CD4-positive, alpha-beta T cell treated with Interleukin-12 subunit alpha and Interleukin-12 subunit beta, for 1 hour (primary cell): ENCODE results near the gene ELOVL6.
A peak's percentile ranks its signal among the peaks of the same experiment; 100 is the strongest.
"Not testable (repeated sequence)": the region's sequence is repeated elsewhere in the genome, so short reads cannot be mapped to it uniquely, and the experiment has no call there.

ENCODE experiments used
- DNase-seq: peaks from one replicate; pipeline ENCODE4 v3.0.0-alpha.2; 2020

Gene ELOVL6

GRCh38 chr4:110198435-110199416, at the start of gene ELOVL6:
TSS of gene ELOVL6 (minus strand) at chr4:110198615. CDS start at chr4:110198335, 280 bp downstream.
- DNase-seq = peak; percentile 23

GRCh38 chr4:110248100-110248499, 49.7 kb upstream of the ELOVL6 start:
- DNase-seq = no peak

- no peak for DNase-seq
Observed at GRCh38 chr4:110247591-110247990, 49.2 kb upstream of the ELOVL6 start.

- DNase-seq = no peak
Observed at GRCh38 chr4:110245577-110245976, 47.2 kb upstream of the ELOVL6 start.

GRCh38 chr4:110236324-110236723, 37.9 kb upstream of the ELOVL6 start:
- DNase-seq = no peak

GRCh38 chr4:110233581-110233980, 35.2 kb upstream of the ELOVL6 start:
- not testable (repeated sequence) for DNase-seq

GRCh38 chr4:110231869-110232268, 33.5 kb upstream of the ELOVL6 start:
- no peak for DNase-seq

GRCh38 chr4:110229266-110229665, 30.9 kb upstream of the ELOVL6 start:
- DNase-seq = no peak

GRCh38 chr4:110224812-110225211, 26.4 kb upstream of the ELOVL6 start:
- no peak for DNase-seq

GRCh38 chr4:110224142-110224541, 25.7 kb upstream of the ELOVL6 start:
- DNase-seq = no peak

GRCh38 chr4:110218935-110219334, 20.5 kb upstream of the ELOVL6 start:
- not testable (repeated sequence) for DNase-seq

GRCh38 chr4:110217181-110217580, 18.8 kb upstream of the ELOVL6 start:
- not testable (repeated sequence) for DNase-seq

- no peak for DNase-seq
Observed at GRCh38 chr4:110216129-110216528, 17.7 kb upstream of the ELOVL6 start.

- DNase-seq = no peak
Observed at GRCh38 chr4:110211770-110212061, 13.3 kb upstream of the ELOVL6 start.

- DNase-seq = peak; percentile 60
Observed at GRCh38 chr4:110211007-110211769, 12.8 kb upstream of the ELOVL6 start.

GRCh38 chr4:110208419-110208818, 10.0 kb upstream of the ELOVL6 start:
- DNase-seq = no peak

GRCh38 chr4:110207233-110207632, 8.8 kb upstream of the ELOVL6 start:
- DNase-seq = no peak

GRCh38 chr4:110202024-110202423, 3.6 kb upstream of the ELOVL6 start:
- no peak for DNase-seq

- DNase-seq = no peak
Observed at GRCh38 chr4:110201502-110201901, 3.1 kb upstream of the ELOVL6 start.

- DNase-seq = no peak
Observed at GRCh38 chr4:110200689-110201088, 2.3 kb upstream of the ELOVL6 start.

- DNase-seq = no peak
Observed at GRCh38 chr4:110198049-110198434, 373 bp downstream of the ELOVL6 start.

- peak; percentile 46 for DNase-seq
Observed at GRCh38 chr4:110197529-110198042, 829 bp downstream of the ELOVL6 start.

- peak; percentile 62 for DNase-seq
Observed at GRCh38 chr4:110196871-110197528, 1.4 kb downstream of the ELOVL6 start.
